KMS-11 (cell line): Measurements from ENCODE around the gene DPP7.

Source experiments
- H2AFZ ChIP-seq: fragments of 200-600 bp; sonication (generic); 2 replicates; pipeline ENCODE4 v1.6.1; 2016; ENCODE audit warnings: antibody characterized with exemption, mixed run types, low read depth
- H3K27ac ChIP-seq: fragments of 200-600 bp; sonication (generic); 2 replicates; pipeline ENCODE4 v1.6.1; 2016; ENCODE audit warnings: mild to moderate bottlenecking, mixed run types
- H3K27me3 ChIP-seq: fragments of 200-600 bp; sonication (generic); 2 replicates; pipeline ENCODE4 v1.6.1; 2017; ENCODE audit warnings: mild to moderate bottlenecking, low read depth, mixed run types, moderate library complexity; ENCODE audit not compliant: insufficient read depth
- H3K36me3 ChIP-seq: fragments of 200-600 bp; sonication (generic); 2 replicates; pipeline ENCODE4 v1.6.1; 2017; ENCODE audit warnings: mild to moderate bottlenecking, mixed run types; ENCODE audit not compliant: insufficient read depth
- H3K4me1 ChIP-seq: fragments of 200-600 bp; sonication (generic); 2 replicates; pipeline ENCODE4 v1.6.1; 2016; ENCODE audit warnings: mild to moderate bottlenecking, low read depth, mixed run types; ENCODE audit not compliant: poor library complexity, severe bottlenecking
- H3K4me2 ChIP-seq: fragments of 200-600 bp; sonication (generic); 2 replicates; pipeline ENCODE4 v1.7.0; 2016; ENCODE audit warnings: mild to moderate bottlenecking, mixed run types
- H3K4me3 ChIP-seq: fragments of 200-600 bp; sonication (generic); IDR thresholded peaks from 2 replicates; pipeline ENCODE4 v1.6.1; 2017; ENCODE audit warnings: low read depth, low read length, mixed read lengths; ENCODE audit not compliant: insufficient read depth
- H3K79me2 ChIP-seq: fragments of 200-600 bp; sonication (generic); 2 replicates; pipeline ENCODE4 v1.6.1; 2016; ENCODE audit warnings: low read depth, mixed run types; ENCODE audit not compliant: insufficient read depth
- H3K9ac ChIP-seq: fragments of 200-600 bp; sonication (generic); 2 replicates; pipeline ENCODE4 v1.6.1; 2016; ENCODE audit warnings: mild to moderate bottlenecking, mixed run types
- H4K20me1 ChIP-seq: fragments of 200-600 bp; sonication (generic); 2 replicates; pipeline ENCODE4 v1.6.1; 2016; ENCODE audit warnings: mild to moderate bottlenecking, mixed run types; ENCODE audit not compliant: insufficient read depth
- CTCF ChIP-seq: fragments of 200-600 bp; sonication (generic); conservative IDR thresholded peaks from 2 replicates; pipeline ENCODE4 v1.6.1; 2017; ENCODE audit warnings: low read depth, mild to moderate bottlenecking, antibody characterized with exemption, low read length, moderate library complexity, mixed read lengths

Gene DPP7

GRCh38 chr9:137145731-137146526 is 31.4 kb upstream of the DPP7 start:
- H3K36me3 ChIP-seq: no peaks in the 10 kb centered on the region
- no peak overlapping the region for H3K9ac ChIP-seq
- H3K79me2 ChIP-seq: no peaks in the 10 kb centered on the region
- no peak overlapping the region for H2AFZ ChIP-seq
- no peak overlapping the region for H3K4me3 ChIP-seq
- TF ChIP-seq CTCF: no peak
- no peak overlapping the region for H3K27ac ChIP-seq
- peaks cover 7% of the 10 kb centered on the region for H3K4me1 ChIP-seq
- H3K27me3 ChIP-seq: peaks cover 42% of the 10 kb centered on the region
- H4K20me1 ChIP-seq: no peaks in the 10 kb centered on the region
- no peak overlapping the region for H3K4me2 ChIP-seq

GRCh38 chr9:137143459-137143858 is 28.9 kb upstream of the DPP7 start:
- H3K79me2 ChIP-seq: no peaks in the 10 kb centered on the region
- no peak overlapping the region for H3K9ac ChIP-seq
- no peak overlapping the region for H3K4me2 ChIP-seq
- no peaks in the 10 kb centered on the region for H3K36me3 ChIP-seq
- TF ChIP-seq CTCF: no peak
- H3K27me3 ChIP-seq: peaks cover 57% of the 10 kb centered on the region
- H3K27ac ChIP-seq: no peak overlapping the region
- no peaks in the 10 kb centered on the region for H4K20me1 ChIP-seq
- H2AFZ ChIP-seq: no peak overlapping the region
- H3K4me3 ChIP-seq: no peak overlapping the region
- H3K4me1 ChIP-seq: no peaks in the 10 kb centered on the region

GRCh38 chr9:137141976-137142936 is 27.7 kb upstream of the DPP7 start:
- Histone ChIP-seq H3K4me3 (no peak overlapping the region), H3K36me3 (no peaks in the 10 kb centered on the region), H3K9ac (no peak overlapping the region), H4K20me1 (no peaks in the 10 kb centered on the region), H3K27me3 (peaks cover 68% of the 10 kb centered on the region), H3K4me2 (no peak overlapping the region), H3K27ac (no peak overlapping the region), H2AFZ (no peak overlapping the region), H3K4me1 (no peaks in the 10 kb centered on the region), H3K79me2 (no peaks in the 10 kb centered on the region)
- TF ChIP-seq CTCF: no peak

GRCh38 chr9:137141050-137141810 is 26.7 kb upstream of the DPP7 start:
- H3K27me3 ChIP-seq: peaks cover 75% of the 10 kb centered on the region
- no peak overlapping the region for H2AFZ ChIP-seq
- H3K4me3 ChIP-seq: no peak overlapping the region
- H3K79me2 ChIP-seq: no peaks in the 10 kb centered on the region
- H3K27ac ChIP-seq: no peak overlapping the region
- no peak overlapping the region for H3K9ac ChIP-seq
- no peaks in the 10 kb centered on the region for H3K36me3 ChIP-seq
- no peaks in the 10 kb centered on the region for H4K20me1 ChIP-seq
- H3K4me1 ChIP-seq: no peaks in the 10 kb centered on the region
- no peak for TF ChIP-seq CTCF
- H3K4me2 ChIP-seq: no peak overlapping the region
